GM12875 (cell line): Measurements from ENCODE around the gene ABCC6.
"Not testable (repeated sequence)": the region's sequence is repeated elsewhere in the genome, so short reads cannot be mapped to it uniquely, and the experiment has no call there.

Experiments
- H3K4me3 ChIP-seq: one replicate; pipeline ENCODE4 v1.5.1; 2011; ENCODE audit warnings: low read depth, low read length, control low read depth
- TF ChIP-seq, protein P1 (sequence below): IDR thresholded peaks from 2 replicates; pipeline ENCODE4 v1.5.1; 2011; ENCODE audit warnings: low read depth, mild to moderate bottlenecking, control low read depth, inconsistent platforms, low read length, moderate library complexity, borderline replicate concordance; ENCODE audit not compliant: insufficient read depth

The ABCC6 gene

DNA sequence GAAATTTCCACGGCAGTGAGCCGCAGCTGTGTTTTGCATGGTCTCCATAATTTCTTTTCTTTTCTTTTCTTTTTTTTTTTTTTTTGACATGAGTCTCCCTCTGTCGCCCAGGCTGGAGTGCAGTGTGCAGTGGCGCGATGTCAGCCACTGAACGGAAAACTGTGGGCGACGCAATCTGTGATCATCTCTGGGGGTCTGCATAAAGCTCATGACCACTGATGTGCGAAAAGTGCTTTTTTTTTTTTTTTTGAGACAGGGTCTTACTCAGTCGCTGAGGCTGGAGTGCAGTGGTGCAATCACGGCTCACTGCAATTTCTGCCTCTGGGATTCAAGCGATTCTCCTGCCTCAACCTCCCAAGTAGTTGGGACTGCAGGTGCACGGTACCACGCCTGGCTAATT, 117.6 kb downstream of the ABCC6 start:
- TF ChIP-seq, protein P1, sequence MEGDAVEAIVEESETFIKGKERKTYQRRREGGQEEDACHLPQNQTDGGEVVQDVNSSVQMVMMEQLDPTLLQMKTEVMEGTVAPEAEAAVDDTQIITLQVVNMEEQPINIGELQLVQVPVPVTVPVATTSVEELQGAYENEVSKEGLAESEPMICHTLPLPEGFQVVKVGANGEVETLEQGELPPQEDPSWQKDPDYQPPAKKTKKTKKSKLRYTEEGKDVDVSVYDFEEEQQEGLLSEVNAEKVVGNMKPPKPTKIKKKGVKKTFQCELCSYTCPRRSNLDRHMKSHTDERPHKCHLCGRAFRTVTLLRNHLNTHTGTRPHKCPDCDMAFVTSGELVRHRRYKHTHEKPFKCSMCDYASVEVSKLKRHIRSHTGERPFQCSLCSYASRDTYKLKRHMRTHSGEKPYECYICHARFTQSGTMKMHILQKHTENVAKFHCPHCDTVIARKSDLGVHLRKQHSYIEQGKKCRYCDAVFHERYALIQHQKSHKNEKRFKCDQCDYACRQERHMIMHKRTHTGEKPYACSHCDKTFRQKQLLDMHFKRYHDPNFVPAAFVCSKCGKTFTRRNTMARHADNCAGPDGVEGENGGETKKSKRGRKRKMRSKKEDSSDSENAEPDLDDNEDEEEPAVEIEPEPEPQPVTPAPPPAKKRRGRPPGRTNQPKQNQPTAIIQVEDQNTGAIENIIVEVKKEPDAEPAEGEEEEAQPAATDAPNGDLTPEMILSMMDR: no peak
- no peak overlapping the region for H3K4me3 ChIP-seq

DNA sequence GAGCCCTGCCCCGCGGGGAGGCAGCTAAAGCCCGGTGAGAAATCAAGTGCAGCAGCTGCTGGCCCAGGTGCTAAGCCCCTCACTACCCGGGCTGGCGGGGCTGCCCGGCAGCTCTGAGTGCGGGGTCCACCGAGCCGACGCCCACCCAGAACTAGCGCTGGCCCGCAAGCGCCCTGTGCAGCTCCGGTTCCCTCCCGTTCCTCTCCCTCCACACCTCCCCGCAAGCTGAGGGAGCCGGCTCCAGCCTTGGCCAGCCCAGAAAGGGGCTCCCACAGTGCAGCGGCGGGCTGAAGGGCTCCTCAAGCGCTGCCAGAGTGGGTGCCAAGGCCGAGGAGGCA, 118.5 kb downstream of the ABCC6 start:
- H3K4me3 ChIP-seq: not testable (repeated sequence)

DNA sequence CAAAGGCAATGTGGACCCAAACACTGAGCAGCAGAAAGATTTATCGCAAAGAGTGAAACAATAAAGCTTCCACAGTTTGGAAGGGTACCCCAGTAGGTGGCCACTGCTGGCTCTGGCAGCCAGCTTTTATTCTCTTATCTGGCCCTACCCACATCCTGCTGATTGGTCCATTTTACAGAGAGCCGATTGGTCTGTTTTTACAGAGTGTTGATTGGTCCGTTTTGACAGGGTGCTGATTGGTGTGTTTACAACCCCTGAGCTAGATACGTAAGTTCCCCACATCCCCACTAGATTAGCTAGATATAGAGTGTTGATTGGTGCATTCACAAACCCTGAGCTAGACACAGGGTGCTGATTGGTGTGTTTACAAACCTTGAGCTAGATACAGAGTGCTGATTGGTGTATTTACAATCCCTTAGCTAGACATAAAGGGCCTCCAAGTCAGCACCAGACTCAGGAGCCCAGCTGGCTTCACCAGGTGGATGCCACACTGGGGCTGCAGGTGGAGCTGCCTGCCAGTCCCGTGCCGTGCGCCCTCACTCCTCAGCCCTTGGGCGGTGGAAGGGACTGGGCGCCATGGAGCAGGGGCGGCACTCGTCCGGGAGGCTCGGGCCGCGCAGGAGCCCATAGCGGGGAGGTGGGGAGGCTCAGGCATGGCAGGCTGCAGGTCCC, 119.0 kb downstream of the ABCC6 start:
- not testable (repeated sequence) for H3K4me3 ChIP-seq

DNA sequence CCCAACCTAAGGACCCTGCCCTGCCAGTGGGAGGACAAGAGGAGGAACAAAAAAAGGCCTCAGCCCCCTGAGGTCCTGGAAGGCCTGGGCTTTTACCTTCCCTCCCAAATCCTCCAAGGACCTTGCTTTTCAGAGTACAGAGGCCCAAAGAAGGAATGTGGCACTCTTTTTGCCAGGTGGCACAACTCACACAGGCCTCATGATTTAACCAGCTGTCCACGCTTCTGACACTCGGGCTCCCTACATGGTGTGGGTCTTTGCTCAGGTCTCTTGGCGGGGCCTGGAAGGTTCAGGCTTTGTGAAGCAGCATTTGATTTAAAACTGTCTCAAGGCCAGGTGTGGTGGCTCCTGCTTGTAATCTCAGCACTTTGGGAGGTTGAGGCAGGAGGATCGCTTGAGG, 120.6 kb downstream of the ABCC6 start:
- TF ChIP-seq, protein P1: no peak
- no peak overlapping the region for H3K4me3 ChIP-seq

DNA sequence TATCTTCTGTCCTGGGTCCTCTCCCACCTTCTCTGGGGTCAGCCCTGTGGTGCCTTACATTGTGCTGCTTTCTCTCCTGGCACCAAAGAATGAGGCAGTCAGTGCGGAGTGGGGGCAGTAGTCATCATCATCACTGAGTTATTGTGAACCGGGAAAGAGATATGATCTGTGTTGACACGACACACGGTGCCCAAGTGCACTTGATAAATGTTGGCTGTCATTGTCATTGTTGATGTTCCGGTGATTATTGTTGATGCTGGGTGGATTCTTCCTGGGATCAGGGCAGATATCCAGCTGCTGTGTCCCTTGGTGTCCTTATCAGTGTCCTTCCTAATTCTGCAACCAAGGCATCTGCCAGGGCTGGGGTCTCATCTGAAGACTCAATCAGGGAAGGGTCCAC, 121.7 kb downstream of the ABCC6 start:
- no peak overlapping the region for H3K4me3 ChIP-seq
- TF ChIP-seq, protein P1: no peak

DNA sequence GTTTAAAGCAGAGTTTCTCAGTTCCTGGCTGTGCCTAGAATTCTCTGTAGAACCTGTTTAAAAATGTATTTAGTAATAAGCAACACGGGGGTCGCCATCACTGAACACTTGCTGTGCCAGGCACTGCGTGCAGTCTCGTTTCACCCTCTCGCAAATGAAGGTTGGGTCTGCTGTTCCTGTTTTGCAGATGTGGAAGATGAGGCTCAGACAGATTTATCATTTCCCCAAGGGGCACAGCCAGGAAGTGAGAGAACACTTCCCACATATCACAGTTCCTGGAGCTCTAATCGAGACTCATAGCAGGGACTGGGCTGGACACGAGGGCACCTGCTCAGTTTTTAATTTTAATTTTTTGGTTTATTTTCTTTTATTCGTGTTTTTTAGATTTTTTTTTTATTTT, 122.7 kb downstream of the ABCC6 start:
- H3K4me3 ChIP-seq: no peak overlapping the region
- TF ChIP-seq, protein P1: no peak

DNA sequence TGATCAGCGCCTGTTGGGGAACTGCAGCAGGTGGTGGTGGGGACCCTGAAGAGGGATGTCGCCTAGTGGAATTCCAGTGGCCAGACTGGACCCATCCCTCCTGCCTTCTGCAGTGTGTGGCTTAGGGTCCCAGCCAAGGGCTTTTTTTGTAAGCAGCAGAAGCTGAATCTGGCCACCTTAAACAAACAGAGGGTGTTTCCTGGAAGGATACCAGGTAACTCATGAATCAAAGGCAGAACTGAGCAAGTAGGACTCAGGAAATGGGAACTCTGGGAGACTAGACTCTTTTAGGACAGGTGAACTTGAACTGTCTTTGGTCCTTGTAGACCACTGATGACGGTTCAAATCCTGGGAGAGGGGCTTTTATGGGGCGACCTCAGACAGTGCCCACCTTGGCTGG, 124.0 kb downstream of the ABCC6 start:
- H3K4me3 ChIP-seq: no peak overlapping the region
- TF ChIP-seq, protein P1: no peak
